ENCODE measurements around the gene PDE8A. TPM values are rescaled to one million over a fixed set of nuclear protein-coding genes. Genes with fewer than 3 reads are reported as not detected.

Gene PDE8A
- total and polyA plus RNA-seq, 2 donors (not counting 3 experiments of a cell fraction or from before 2014, with no cell fraction given), result 21.3 to 45.7 TPM

DNA sequence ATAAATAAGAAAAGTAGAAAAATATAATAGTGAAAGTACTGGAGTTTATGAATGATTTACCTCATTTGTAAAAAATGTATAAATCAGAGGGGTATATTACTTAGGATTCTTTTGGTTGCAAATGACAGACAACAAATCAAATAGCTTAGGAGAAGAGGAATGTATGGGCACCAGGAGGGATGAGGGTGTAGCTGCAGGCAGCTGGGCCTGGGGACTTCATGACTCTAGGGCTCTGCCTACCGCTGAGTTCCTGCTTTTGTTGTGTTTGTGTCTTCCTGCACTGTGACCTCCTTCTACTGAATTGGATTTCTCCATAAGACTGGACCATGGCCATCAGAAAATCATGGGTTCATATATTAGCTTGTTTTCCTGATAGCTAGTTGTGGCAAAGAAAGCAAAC lies 27.9 kb upstream of the PDE8A start:
- intact Hi-C loops (cut with micrococcal nuclease) (loop anchor here (2.0 kb wide), 1 partner anchor 51 kb away; no protein-coding TSS in a partner anchor), dilution Hi-C loops (cut with MboI; ENCODE audit: extremely low pct_ligation_motif_present, low sequenced_read_pairs) (loop anchor here (25.0 kb wide), 1 partner anchor 116 kb away; no protein-coding TSS in a partner anchor)
- peaks cover 12% of the 10 kb centered on the region for H3K4me1 ChIP-seq (ENCODE audit: control insufficient read depth, extremely low read depth, insufficient read depth, low read length)
- no peak overlapping the region for H3K27ac ChIP-seq (ENCODE audit: insufficient read depth, low read depth, low read length)
- DNase-seq (ENCODE audit: low read depth, low spot score) (no peak), FAIRE-seq (no peak)
- no peaks in the 10 kb centered on the region for H3K36me3 ChIP-seq (ENCODE audit: control insufficient read depth in 2 of 2, extremely low read depth in 1 of 2, insufficient read depth in 2 of 2, low read length in 2 of 2)
- H4K20me1 ChIP-seq (replicated peaks; ENCODE audit: control insufficient read depth, extremely low read depth, insufficient read depth, low read length), result no peaks in the 10 kb centered on the region
- no peak overlapping the region for H3K4me3 ChIP-seq (replicated peaks in 1 of 3; ENCODE audit: insufficient read depth in 1 of 3, low read depth in 1 of 3, low read length in 3 of 3)
- POLR2A ChIA-PET, result no interaction called here
- no peaks in the 10 kb centered on the region for H3K9me3 ChIP-seq (replicated peaks; ENCODE audit: control insufficient read depth, insufficient read depth, low read length)
- H2AFZ ChIP-seq (ENCODE audit: low read depth, low read length), result peak overlapping the region; percentile 5
- no peaks in the 10 kb centered on the region for H3K9me1 ChIP-seq (replicated peaks; ENCODE audit: control insufficient read depth, extremely low read depth, insufficient read depth, low read length)
- no peak overlapping the region for H3K9ac ChIP-seq (replicated peaks; ENCODE audit: extremely low read depth, insufficient read depth, low read length)
- no TSS peak for BruUV-seq (replicated peaks)
- H3K4me2 ChIP-seq (ENCODE audit: insufficient read depth, low read length), result no peak overlapping the region
- TF ChIP-seq FOS (IDR thresholded peaks at IDR 0.05; ENCODE audit: borderline replicate concordance, insufficient read depth, low read length), result no peak
- no peak for TF ChIP-seq POLR2A (IDR thresholded peaks at IDR 0.05; ENCODE audit: low read depth, low read length)
- no peak for TF ChIP-seq POLR2AphosphoS5 (IDR thresholded peaks at IDR 0.05; ENCODE audit: insufficient read depth, low read depth, low read length)
- TF ChIP-seq JUN (IDR thresholded peaks at IDR 0.05; ENCODE audit: borderline replicate concordance, insufficient read depth, insufficient read length, low read depth), result no peak
- no peak for TF ChIP-seq EZH2 (IDR thresholded peaks at IDR 0.05; ENCODE audit: borderline replicate concordance, low read depth, low read length, severe bottlenecking)
- TF ChIP-seq, protein P1, sequence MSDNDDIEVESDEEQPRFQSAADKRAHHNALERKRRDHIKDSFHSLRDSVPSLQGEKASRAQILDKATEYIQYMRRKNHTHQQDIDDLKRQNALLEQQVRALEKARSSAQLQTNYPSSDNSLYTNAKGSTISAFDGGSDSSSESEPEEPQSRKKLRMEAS (IDR thresholded peaks at IDR 0.05; ENCODE audit: insufficient read depth, insufficient read length), result no peak
- no peak for TF ChIP-seq CTCF (IDR thresholded peaks at IDR 0.05; ENCODE audit: extremely low read depth in 1 of 2, insufficient read depth in 1 of 2, low read depth in 1 of 2, low read length in 2 of 2)
- no peak for TF ChIP-seq GATA2 (IDR thresholded peaks at IDR 0.05; ENCODE audit: insufficient read depth, insufficient read length, low read depth, low read length)
- TF ChIP-seq MYC (IDR thresholded peaks at IDR 0.05; ENCODE audit: low read depth, low read length), result no peak
- no peaks in the 10 kb centered on the region for H3K27me3 ChIP-seq (ENCODE audit: control insufficient read depth in 2 of 2, insufficient read depth in 2 of 2, low read length in 2 of 2)
- no peaks in the 10 kb centered on the region for H3K79me2 ChIP-seq (ENCODE audit: control insufficient read depth, insufficient read depth, low read length)
- CTCF ChIA-PET, result interaction anchor here (1.0 to 5.4 kb wide), 9 partner anchors 13 to 366 kb away, joined by 3 to 70 read pairs (median 6); no protein-coding TSS in a partner anchor
